Hepatic stellate cell (primary cell): ENCODE data around the gene OOSP3.
"Not testable (repeated sequence)": the region's sequence is repeated elsewhere in the genome, so short reads cannot be mapped to it uniquely, and the experiment has no call there.

ENCODE experiments used
- DNase-seq: peaks from one replicate; pipeline ENCODE4 v3.0.0; 2011; ENCODE audit warnings: low spot score

The OOSP3 gene

GRCh38 chr11:59877325-59877724 lies 1.3 kb upstream of the OOSP3 start:
- DNase-seq: no peak

GRCh38 chr11:59877784-59878183 lies 798 bp upstream of the OOSP3 start:
- no peak for DNase-seq

- DNase-seq: no peak
These were observed 985 bp downstream of the OOSP3 start for GRCh38 chr11:59879567-59879966.

- no peak for DNase-seq
These were observed 5.0 kb downstream of the OOSP3 start for GRCh38 chr11:59883597-59883996.

- not testable (repeated sequence) for DNase-seq
These were observed 8.6 kb downstream of the OOSP3 start for GRCh38 chr11:59887156-59887555.

GRCh38 chr11:59891781-59892181 lies 13.2 kb downstream of the OOSP3 start:
- DNase-seq: no peak

- DNase-seq: no peak
These were observed 16.0 kb downstream of the OOSP3 start for GRCh38 chr11:59894616-59895015.

- DNase-seq: no peak
These were observed 19.5 kb downstream of the OOSP3 start for GRCh38 chr11:59898046-59898445.

GRCh38 chr11:59898650-59899049 lies 20.1 kb downstream of the OOSP3 start:
- DNase-seq: no peak

GRCh38 chr11:59899532-59899931 lies 20.9 kb downstream of the OOSP3 start:
- no peak for DNase-seq

GRCh38 chr11:59900366-59901126 lies 22.0 kb downstream of the OOSP3 start:
- no peak for DNase-seq

GRCh38 chr11:59901306-59901705 lies 22.7 kb downstream of the OOSP3 start:
- no peak for DNase-seq

GRCh38 chr11:59903569-59903968 lies 25.0 kb downstream of the OOSP3 start:
- not testable (repeated sequence) for DNase-seq

- DNase-seq: no peak
These were observed 39.9 kb downstream of the OOSP3 start for GRCh38 chr11:59918480-59918879.

GRCh38 chr11:59918987-59919589 lies 40.5 kb downstream of the OOSP3 start:
- DNase-seq: peak; percentile 10

- DNase-seq: no peak
These were observed 45.2 kb downstream of the OOSP3 start for GRCh38 chr11:59923813-59924212.

GRCh38 chr11:59931688-59932087 lies 53.1 kb downstream of the OOSP3 start:
- DNase-seq: no peak

GRCh38 chr11:59938132-59938531 lies 59.5 kb downstream of the OOSP3 start, which contains the start of gene OOSP1:
Gene OOSP1, plus strand, starts transcription at chr11:59938432. Its CDS starts 23 bp downstream, at chr11:59938455.
- no peak for DNase-seq

GRCh38 chr11:59938718-59939117 lies 60.1 kb downstream of the OOSP3 start:
- no peak for DNase-seq

GRCh38 chr11:59939482-59939881 lies 60.9 kb downstream of the OOSP3 start:
- DNase-seq: no peak

GRCh38 chr11:59941091-59941490 lies 62.5 kb downstream of the OOSP3 start:
- no peak for DNase-seq

GRCh38 chr11:59943997-59944714 lies 65.6 kb downstream of the OOSP3 start:
- DNase-seq: no peak

GRCh38 chr11:59944720-59945119 lies 66.1 kb downstream of the OOSP3 start:
- no peak for DNase-seq
